ENCODE results near the gene NTM. TPM values are rescaled to one million over a fixed set of nuclear protein-coding genes. Genes with fewer than 3 reads are reported as not detected.

Gene NTM
- total RNA-seq, 1 experiment from 2014 or later = 9.9 TPM

DNA sequence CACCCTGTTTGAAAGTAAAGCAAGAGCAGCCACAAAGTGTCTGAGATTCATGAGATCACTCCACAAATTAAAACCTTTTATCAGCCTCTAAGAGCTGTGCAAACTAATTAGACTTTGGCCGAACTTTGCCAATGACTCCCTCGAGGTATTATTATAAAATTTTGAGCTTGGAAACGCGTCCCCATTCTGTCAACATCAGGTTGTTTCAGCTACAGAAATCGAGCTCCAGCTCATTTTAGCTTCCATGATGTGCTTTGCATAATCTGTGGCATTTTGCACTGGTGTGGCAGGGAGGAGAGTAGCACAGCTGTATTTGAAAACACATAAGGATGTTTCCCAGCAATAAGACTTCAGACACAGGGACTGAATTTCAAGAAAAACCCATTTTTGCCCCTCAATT lies 872.2 kb downstream of the NTM start:
- H2BK15ac ChIP-seq (ENCODE audit: low read depth, low read length) = no peak overlapping the region
- no peaks in the 10 kb centered on the region for H3K9me3 Mint-ChIP-seq
- H3K36me3 Mint-ChIP-seq (ENCODE audit: insufficient read depth in 1 of 3, low read depth in 3 of 3) = no peaks in the 10 kb centered on the region; a peak in 1 of 7 replicates
- no peaks in the 10 kb centered on the region for H4K20me1 ChIP-seq (ENCODE audit: control insufficient read depth, insufficient read depth, insufficient read length)
- peaks cover 13 to 25% of the 10 kb centered on the region in 2 experiments for H3K4me1 Mint-ChIP-seq
- no peaks in the 10 kb centered on the region for H3K23me2 ChIP-seq (ENCODE audit: insufficient read length, low read depth, low read length, poor library complexity, severe bottlenecking)
- H3K56ac ChIP-seq (ENCODE audit: insufficient read length, low read depth, low read length) = no peak overlapping the region
- H2AK5ac ChIP-seq (ENCODE audit: insufficient read length, low read length) = no peak overlapping the region
- TF ChIP-seq, protein P1, sequence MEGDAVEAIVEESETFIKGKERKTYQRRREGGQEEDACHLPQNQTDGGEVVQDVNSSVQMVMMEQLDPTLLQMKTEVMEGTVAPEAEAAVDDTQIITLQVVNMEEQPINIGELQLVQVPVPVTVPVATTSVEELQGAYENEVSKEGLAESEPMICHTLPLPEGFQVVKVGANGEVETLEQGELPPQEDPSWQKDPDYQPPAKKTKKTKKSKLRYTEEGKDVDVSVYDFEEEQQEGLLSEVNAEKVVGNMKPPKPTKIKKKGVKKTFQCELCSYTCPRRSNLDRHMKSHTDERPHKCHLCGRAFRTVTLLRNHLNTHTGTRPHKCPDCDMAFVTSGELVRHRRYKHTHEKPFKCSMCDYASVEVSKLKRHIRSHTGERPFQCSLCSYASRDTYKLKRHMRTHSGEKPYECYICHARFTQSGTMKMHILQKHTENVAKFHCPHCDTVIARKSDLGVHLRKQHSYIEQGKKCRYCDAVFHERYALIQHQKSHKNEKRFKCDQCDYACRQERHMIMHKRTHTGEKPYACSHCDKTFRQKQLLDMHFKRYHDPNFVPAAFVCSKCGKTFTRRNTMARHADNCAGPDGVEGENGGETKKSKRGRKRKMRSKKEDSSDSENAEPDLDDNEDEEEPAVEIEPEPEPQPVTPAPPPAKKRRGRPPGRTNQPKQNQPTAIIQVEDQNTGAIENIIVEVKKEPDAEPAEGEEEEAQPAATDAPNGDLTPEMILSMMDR (conservative IDR thresholded peaks at IDR 0.05) = no peak
- H3K27me3 Mint-ChIP-seq (ENCODE audit: low read depth) = no peaks in the 10 kb centered on the region; the same call in 1 of the 2 replicates
- H3K9me3 ChIP-seq (ENCODE audit: control insufficient read depth, low read depth, low read length) = no peaks in the 10 kb centered on the region
- H3K79me1 ChIP-seq (ENCODE audit: insufficient read depth, low read depth, low read length, poor library complexity, severe bottlenecking) = no peaks in the 10 kb centered on the region
- no peak overlapping the region for H2BK20ac ChIP-seq (ENCODE audit: low read depth, low read length, poor library complexity, severe bottlenecking)
- H3K4me1 ChIP-seq (ENCODE audit: insufficient read depth, low read length) = no peaks in the 10 kb centered on the region; the same call in 1 of the 2 replicates
- peak overlapping the region in 1 of 3 experiments; percentile 60; a peak in 2 of 7 replicates for H3K27ac Mint-ChIP-seq
- H4K8ac ChIP-seq (replicated peaks; ENCODE audit: insufficient read length, low read depth, low read length) = no peak overlapping the region
- H2AFZ ChIP-seq (ENCODE audit: low read length) = no peak overlapping the region
- no peak overlapping the region for H3K23ac ChIP-seq (ENCODE audit: insufficient read length, low read depth, low read length)
- H3T11ph ChIP-seq (ENCODE audit: low read length) = no peak overlapping the region
- no peak overlapping the region for H3K9ac ChIP-seq (ENCODE audit: extremely low read depth, insufficient read length, low read length)
- H2BK12ac ChIP-seq (ENCODE audit: insufficient read length, low read depth, low read length) = no peak overlapping the region
- H4K91ac ChIP-seq (ENCODE audit: insufficient read length, low read depth, low read length) = no peak overlapping the region
- no peak overlapping the region for H3K18ac ChIP-seq (ENCODE audit: insufficient read length, low read depth, low read length)
- no CpG with 5 or more reads among the region's 5 CpGs for WGBS (ENCODE audit: extremely low coverage, insufficient read length, low lambda C conversion rate)
- no peaks in the 10 kb centered on the region for H3K79me2 ChIP-seq (ENCODE audit: insufficient read depth, low read length)
- H3K4me3 Mint-ChIP-seq = no peak overlapping the region
- H3K27ac ChIP-seq (ENCODE audit: insufficient read length, low read depth, low read length) = no peak overlapping the region
- no peak overlapping the region for H4K5ac ChIP-seq (ENCODE audit: insufficient read length, low read depth, low read length)
- H3K27me3 ChIP-seq (ENCODE audit: insufficient read depth, low read length) = no peaks in the 10 kb centered on the region
- H2BK120ac ChIP-seq (ENCODE audit: low read depth, low read length, poor library complexity, severe bottlenecking) = no peak overlapping the region
- no peak overlapping the region for H3K4me2 ChIP-seq (ENCODE audit: insufficient read depth, insufficient read length, low read length)
- H3K14ac ChIP-seq (ENCODE audit: insufficient read depth, low read length) = no peak overlapping the region
- H2BK5ac ChIP-seq (ENCODE audit: insufficient read length, low read length) = no peak overlapping the region
- no peak for DNase-seq
- H3K4ac ChIP-seq (ENCODE audit: low read depth, low read length) = no peak overlapping the region
